ENCODE data around the gene UGT1A1.

GRCh38 chr2:233792720-233793119 lies 32.6 kb downstream of the UGT1A1 start:
- TF ChIP-seq, protein P1, sequence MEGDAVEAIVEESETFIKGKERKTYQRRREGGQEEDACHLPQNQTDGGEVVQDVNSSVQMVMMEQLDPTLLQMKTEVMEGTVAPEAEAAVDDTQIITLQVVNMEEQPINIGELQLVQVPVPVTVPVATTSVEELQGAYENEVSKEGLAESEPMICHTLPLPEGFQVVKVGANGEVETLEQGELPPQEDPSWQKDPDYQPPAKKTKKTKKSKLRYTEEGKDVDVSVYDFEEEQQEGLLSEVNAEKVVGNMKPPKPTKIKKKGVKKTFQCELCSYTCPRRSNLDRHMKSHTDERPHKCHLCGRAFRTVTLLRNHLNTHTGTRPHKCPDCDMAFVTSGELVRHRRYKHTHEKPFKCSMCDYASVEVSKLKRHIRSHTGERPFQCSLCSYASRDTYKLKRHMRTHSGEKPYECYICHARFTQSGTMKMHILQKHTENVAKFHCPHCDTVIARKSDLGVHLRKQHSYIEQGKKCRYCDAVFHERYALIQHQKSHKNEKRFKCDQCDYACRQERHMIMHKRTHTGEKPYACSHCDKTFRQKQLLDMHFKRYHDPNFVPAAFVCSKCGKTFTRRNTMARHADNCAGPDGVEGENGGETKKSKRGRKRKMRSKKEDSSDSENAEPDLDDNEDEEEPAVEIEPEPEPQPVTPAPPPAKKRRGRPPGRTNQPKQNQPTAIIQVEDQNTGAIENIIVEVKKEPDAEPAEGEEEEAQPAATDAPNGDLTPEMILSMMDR (IDR thresholded peaks at IDR 0.05) = no peak
- TF ChIP-seq POLR2A (IDR thresholded peaks at IDR 0.05) = no peak

Measured in Peyer's patch (tissue), 4 donors.